Activated T-cell treated with anti-CD3 and anti-CD28 coated beads, Interleukin-2, amount 50 U/mL, for 1 hour (primary cell): ENCODE results near the gene SDHC.
A peak's percentile ranks its signal among the peaks of the same experiment; 100 is the strongest.
"Not testable (repeated sequence)": the region's sequence is repeated elsewhere in the genome, so short reads cannot be mapped to it uniquely, and the experiment has no call there.

ENCODE experiments used
- DNase-seq: peaks from one replicate; pipeline ENCODE4 v3.0.0-alpha.2; 2020

The SDHC gene

DNA sequence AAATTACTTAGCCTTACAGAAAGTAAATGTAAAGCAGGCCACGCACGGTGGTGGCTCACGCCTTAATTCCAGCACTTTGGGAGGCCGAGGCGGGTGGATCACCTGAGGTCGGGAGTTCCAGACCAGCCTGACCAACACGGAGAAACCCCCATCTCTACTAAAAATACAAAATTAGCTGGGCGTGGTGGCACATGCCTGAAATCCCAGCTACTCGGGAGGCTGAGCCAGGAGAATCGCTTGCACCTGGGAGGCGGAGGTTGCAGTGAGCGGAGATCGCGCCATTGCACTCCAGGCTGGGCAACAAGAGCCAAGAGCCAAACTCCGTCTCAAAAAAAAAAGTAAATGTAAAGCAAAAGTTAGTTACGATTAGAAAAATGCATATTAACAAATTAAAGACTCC, 75.0 kb downstream of the SDHC start:
- DNase-seq: not testable (repeated sequence)

- DNase-seq: peak; percentile 90
Measured at GRCh38 chr1:161389691-161390558, 75.7 kb downstream of the SDHC start.

GRCh38 chr1:161390559-161390858, 76.3 kb downstream of the SDHC start:
- no peak for DNase-seq

GRCh38 chr1:161391136-161391535, 77.0 kb downstream of the SDHC start:
- not testable (repeated sequence) for DNase-seq

- no peak for DNase-seq
Measured at GRCh38 chr1:161391611-161392010, 77.4 kb downstream of the SDHC start.

GRCh38 chr1:161393151-161393550, 79.0 kb downstream of the SDHC start:
- no peak for DNase-seq

GRCh38 chr1:161397038-161397437, 82.9 kb downstream of the SDHC start:
- DNase-seq: not testable (repeated sequence)

DNA sequence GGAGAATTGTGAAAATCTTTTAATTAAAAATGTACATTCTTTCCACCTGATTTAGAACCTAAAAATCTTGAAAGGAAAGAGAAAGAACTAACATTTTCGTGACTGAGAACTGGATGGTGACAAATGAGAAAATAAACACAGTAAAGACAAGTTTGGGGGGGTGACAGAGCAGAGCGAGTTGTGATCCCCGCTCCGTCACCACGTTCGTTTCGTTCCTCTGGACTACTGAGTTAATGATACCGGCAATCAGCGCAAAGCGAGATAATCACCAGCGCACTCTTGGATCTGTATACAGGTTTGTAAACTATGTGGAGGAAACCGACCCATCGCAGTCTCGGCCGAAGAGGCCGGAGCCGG, 84.7 kb downstream of the SDHC start:
- no peak for DNase-seq

GRCh38 chr1:161399257-161399998, 85.2 kb downstream of the SDHC start:
- peak; percentile 97 for DNase-seq

DNA sequence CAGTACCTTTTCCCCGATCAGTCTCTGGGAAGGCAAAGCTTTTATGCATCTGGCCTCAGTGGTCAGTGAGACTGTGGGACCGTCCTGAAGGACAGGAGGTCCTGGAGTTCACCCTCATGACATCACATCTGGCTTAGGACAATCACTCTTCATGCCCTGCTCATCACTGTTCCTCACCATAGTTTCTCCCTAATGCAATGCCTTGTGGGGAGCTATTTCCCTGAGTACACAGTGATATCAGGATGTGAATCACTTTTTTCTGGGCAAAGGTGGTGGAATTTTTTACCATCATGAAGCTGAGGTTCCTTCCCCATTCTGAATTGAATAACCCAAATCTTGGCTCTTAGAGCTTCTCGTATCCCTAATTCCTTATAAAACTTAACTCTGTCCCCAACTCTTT, 88.3 kb downstream of the SDHC start:
- no peak for DNase-seq

DNA sequence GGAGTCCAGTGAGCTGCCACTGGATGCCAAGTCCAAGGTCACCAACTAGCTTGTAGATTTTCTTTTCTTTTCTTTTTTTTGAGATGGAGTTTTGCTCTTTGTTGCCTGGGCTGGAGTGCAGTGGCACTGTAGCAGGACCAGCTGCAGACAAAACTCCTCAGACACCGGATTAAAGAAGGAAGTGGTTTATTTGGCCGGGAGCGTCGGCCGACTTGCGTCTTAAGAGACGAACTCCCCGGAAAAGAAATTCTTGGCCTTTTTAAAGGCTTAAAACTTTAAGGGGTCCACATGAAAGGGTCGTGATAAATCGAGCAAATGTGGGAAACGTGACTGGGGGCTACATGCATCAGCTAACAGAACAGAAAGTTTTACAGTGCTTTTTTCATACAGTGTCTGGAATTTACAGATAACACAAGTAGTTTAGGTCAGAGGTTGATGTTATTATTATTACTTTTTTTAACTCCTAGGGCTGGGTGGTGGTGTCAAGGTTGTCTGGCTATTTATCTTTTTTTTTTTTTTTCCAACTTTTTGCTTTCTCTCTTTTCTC, 89.9 kb downstream of the SDHC start:
- no peak for DNase-seq

GRCh38 chr1:161406551-161406950, 92.4 kb downstream of the SDHC start:
- DNase-seq: not testable (repeated sequence)

- no peak for DNase-seq
Measured at GRCh38 chr1:161407451-161407985, 93.3 kb downstream of the SDHC start.

DNA sequence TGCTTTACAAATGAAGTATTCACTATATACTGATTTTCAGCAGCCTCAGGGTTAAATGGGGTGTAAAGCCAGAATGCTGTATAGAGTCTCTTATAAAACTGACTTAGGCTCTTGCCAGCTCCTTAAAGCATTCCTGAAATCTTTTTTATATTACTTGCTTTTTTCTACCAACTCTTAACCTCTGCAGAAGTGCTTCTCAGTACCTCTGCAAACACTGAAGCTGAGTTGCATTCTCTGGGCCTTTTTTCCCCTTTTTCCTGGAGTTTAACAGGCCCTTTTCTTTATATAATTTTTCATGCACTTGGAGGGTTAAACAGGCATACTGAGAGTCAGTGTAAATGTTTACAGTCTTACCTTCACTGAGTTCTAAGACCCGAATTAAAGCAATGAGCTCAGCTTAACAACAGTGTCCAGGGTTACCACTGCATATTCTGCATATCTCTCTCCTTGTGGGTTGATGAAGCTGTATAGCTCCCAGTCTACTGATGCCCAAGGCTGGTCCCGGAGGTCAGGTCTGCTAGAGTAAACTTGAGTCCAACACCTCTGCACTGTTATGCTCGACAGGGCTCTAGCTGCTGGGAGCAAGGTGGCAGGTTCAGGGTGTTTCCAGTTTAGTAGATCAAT, 94.4 kb downstream of the SDHC start:
- no peak for DNase-seq

DNA sequence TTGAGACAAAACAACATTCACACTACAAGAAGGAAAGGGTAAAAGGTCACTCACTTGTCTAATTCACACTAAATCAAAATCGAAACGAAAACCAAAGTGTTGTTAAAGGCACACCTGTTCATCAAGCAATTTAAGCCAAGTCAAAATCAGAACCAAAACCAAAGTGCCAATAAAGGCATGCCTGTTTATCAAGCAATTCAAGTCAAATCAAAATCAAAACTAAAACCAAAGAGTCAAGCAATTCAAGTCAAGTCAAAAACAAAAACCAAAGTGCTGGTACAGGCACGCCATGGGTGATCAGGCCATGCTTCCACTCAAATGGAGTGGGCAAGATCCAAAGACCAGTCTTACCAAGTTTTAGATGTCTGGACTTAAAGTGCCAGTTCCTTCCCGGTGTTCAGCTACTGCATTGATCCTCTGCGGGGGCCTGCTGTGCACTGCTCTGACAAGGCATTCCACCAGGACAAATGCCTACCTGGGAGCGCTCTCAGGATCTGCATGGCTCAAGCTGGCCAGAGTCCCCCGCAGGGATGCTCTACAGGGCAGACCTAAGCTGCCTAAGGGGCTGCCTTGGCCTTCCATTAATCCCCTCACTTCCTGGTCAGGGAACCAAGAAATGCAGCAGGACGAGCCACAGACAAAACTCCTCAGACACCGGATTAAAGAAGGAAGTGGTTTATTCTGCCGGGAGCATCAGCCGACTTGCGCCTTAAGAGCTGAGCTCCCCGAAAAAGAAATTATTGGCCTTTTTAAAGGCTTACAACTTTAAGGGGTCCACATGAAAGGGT, 95.9 kb downstream of the SDHC start:
- DNase-seq: not testable (repeated sequence)

GRCh38 chr1:161410636-161410970, 96.4 kb downstream of the SDHC start:
- not testable (repeated sequence) for DNase-seq
